Measurements from ENCODE around the gene SLC35B1. TPM values are rescaled to one million over a fixed set of nuclear protein-coding genes. Genes with fewer than 3 reads are reported as not detected.

The SLC35B1 gene
- total RNA-seq (99.8 and 141 TPM in 2 replicates), polyA plus RNA-seq (98.1 and 113 TPM in 2 replicates)

DNA sequence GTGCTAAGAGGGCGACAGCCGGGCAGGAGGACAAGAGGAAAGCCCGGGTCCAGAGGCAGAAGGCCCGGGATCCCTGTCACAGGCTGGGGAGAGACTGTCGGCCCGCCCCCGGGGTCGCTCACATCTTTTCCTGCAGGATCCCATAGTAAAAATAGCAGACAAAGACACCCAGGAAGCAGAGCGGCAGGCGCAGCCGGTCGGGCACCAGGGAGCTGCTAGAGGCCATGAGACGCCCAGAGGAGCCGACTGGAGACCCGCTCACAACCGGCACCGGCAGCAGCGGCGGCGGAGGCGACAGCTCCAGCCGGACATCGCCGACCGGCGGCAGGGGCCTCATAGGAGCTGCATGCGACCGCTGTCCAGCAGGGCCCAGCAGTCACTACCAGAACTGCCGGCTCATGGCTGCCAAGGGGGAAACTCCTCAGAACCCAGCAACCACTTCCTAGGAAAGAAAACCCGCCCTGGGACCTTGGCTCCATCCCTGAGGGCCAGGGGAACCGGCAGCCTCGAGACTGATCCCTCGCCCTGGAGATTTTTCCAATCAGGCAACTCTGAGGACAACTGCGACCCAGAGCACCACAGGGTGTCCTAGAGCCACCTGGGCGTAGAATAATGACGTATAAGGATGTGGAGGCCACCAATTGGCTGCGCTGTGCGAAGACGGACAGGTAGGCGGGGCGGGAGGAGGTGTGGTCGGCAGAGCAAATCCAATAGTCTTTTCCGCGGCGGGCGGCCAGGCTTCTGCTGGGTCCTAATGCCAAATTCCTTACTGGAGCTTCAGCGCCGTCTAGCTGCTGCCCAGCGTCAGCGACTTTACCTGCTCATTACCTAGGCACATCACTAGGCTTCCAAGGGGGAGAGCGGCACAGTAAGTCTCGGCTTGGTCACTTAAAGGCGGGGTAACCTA lies at the start of gene SLC35B1:
Gene SLC35B1, minus strand, starts transcription at position 357 of the 907 bp plus-strand sequence. Its CDS starts 131 bp downstream, at position 226.
- 3% methylated on average over 53 of the region's 53 CpGs for WGBS (ENCODE audit: low lambda C conversion rate, missing lambda C conversion rate)
- H3K36me3 ChIP-seq (replicated peaks; ENCODE audit: insufficient read depth, low read depth), result no peaks in the 10 kb centered on the region

GRCh38 chr17:49757151-49757777 lies 49.5 kb upstream of the SLC35B1 start:
- Histone ChIP-seq H4K20me1 (ENCODE audit: insufficient read depth, poor library complexity, severe bottlenecking) (peaks cover 3% of the 10 kb centered on the region), H3K27ac (no peak overlapping the region), H3K27me3 (no peaks in the 10 kb centered on the region), H3K9me3 (ENCODE audit: low read depth) (no peaks in the 10 kb centered on the region), H3K4me3 (no peak overlapping the region), H3K79me2 (peaks cover 48% of the 10 kb centered on the region), H3K36me3 (replicated peaks; ENCODE audit: insufficient read depth, low read depth) (no peaks in the 10 kb centered on the region), H2AFZ (no peak overlapping the region), H3K9me2 (replicated peaks; ENCODE audit: insufficient read depth) (no peaks in the 10 kb centered on the region), H3K4me1 (ENCODE audit: insufficient read depth) (no peaks in the 10 kb centered on the region), H3K4me2 (no peak overlapping the region)
- TF ChIP-seq EZH2 (IDR thresholded peaks at IDR 0.05; ENCODE audit: borderline replicate concordance) (no peak), EZH2phosphoT487 (IDR thresholded peaks at IDR 0.05; ENCODE audit: low read depth, severe bottlenecking, unreplicated experiment) (no peak), CTCF (IDR thresholded peaks at IDR 0.05; ENCODE audit: poor library complexity) (no peak)
- WGBS (ENCODE audit: low lambda C conversion rate, missing lambda C conversion rate), result 99% methylated on average over 6 of the region's 6 CpGs
- DNase-seq (ENCODE audit: low spot score), result no peak

More for the DNA sequence above, at the start of gene SLC35B1:
- H3K4me1 ChIP-seq (ENCODE audit: insufficient read depth), result peaks cover 9% of the 10 kb centered on the region
- peak within 1 kb of the TSS; percentile 89 for H3K4me2 ChIP-seq
- H3K27ac ChIP-seq, result peak within 1 kb of the TSS; percentile 97
- H4K20me1 ChIP-seq (ENCODE audit: insufficient read depth, poor library complexity, severe bottlenecking), result no peaks in the 10 kb centered on the region
- no peaks in the 10 kb centered on the region for H3K9me3 ChIP-seq (ENCODE audit: low read depth)
- H3K4me3 ChIP-seq, result peak within 1 kb of the TSS; percentile 100
- peak within 1 kb of the TSS; percentile 66 for H2AFZ ChIP-seq
- H3K9me2 ChIP-seq (replicated peaks; ENCODE audit: insufficient read depth), result no peaks in the 10 kb centered on the region
- no peak for TF ChIP-seq EZH2phosphoT487 (IDR thresholded peaks at IDR 0.05; ENCODE audit: low read depth, severe bottlenecking, unreplicated experiment)
- TF ChIP-seq EZH2 (IDR thresholded peaks at IDR 0.05; ENCODE audit: borderline replicate concordance), result no peak
- peak; percentile 90 for TF ChIP-seq CTCF (IDR thresholded peaks at IDR 0.05; ENCODE audit: poor library complexity)
- peaks cover 16% of the 10 kb centered on the region for H3K79me2 ChIP-seq
- H3K27me3 ChIP-seq, result no peaks in the 10 kb centered on the region
- DNase-seq (ENCODE audit: low spot score), result peak; percentile 98

DNA sequence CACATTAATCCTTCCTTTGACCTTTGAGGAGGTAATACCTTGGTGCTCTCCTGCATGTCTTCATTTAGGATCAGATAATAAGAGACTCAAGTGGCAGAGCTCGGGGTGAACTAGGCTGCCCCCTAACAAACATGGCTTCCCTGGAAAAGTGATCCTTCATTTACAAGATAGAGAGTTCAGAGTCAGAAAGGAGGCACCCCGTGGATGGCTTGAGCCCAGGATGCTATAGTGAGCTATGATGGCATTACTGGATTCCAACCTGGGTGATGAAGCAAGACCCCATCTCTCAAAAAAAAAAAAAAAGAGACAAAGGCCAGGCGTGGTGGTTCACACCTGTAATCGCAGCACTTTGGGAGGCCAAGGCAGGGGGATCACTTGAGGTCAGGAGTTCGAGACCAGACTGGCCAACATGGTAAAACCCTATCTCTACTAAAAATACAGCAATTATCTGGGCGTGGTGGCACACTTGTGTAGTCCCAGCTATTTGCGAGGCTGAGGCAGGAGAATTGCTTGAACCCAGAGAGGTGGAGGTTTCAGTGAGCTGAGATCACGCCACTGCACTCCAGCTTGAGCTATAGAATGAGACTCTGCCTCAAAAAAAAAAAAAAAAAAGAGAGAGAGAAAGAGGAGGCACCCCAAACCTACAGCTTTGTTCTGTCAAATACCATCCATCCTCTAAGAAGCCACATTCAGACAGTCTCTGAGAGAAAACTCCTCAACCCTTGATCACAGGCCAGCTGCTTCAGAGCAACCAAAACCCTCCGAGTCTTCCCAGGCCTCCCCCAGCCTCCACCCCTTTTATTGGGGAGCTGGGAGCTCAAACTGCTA lies 48.8 kb upstream of the SLC35B1 start:
- Histone ChIP-seq H3K4me1 (ENCODE audit: insufficient read depth) (no peaks in the 10 kb centered on the region), H3K4me2 (no peak overlapping the region), H4K20me1 (ENCODE audit: insufficient read depth, poor library complexity, severe bottlenecking) (peaks cover 3% of the 10 kb centered on the region), H3K9me3 (ENCODE audit: low read depth) (no peaks in the 10 kb centered on the region), H3K27ac (no peak overlapping the region), H2AFZ (no peak overlapping the region), H3K4me3 (no peak overlapping the region), H3K27me3 (no peaks in the 10 kb centered on the region), H3K79me2 (peaks cover 41% of the 10 kb centered on the region), H3K36me3 (replicated peaks; ENCODE audit: insufficient read depth, low read depth) (no peaks in the 10 kb centered on the region), H3K9me2 (replicated peaks; ENCODE audit: insufficient read depth) (no peaks in the 10 kb centered on the region)
- no peak for DNase-seq (ENCODE audit: low spot score)
- WGBS (ENCODE audit: low lambda C conversion rate, missing lambda C conversion rate), result 95% methylated on average over 9 of the region's 9 CpGs
- TF ChIP-seq EZH2phosphoT487 (IDR thresholded peaks at IDR 0.05; ENCODE audit: low read depth, severe bottlenecking, unreplicated experiment) (no peak), EZH2 (IDR thresholded peaks at IDR 0.05; ENCODE audit: borderline replicate concordance) (no peak), CTCF (IDR thresholded peaks at IDR 0.05; ENCODE audit: poor library complexity) (no peak)
